HG02870 (cell line): Measurements from ENCODE around the gene ATP6V0E2.

Experiments used
- ATAC-seq: cut with Tn5 transposase; IDR thresholded peaks from one replicate; pipeline ENCODE4 v1.9.1; 2021; ENCODE audit warnings: mild to moderate bottlenecking, moderate library complexity; ENCODE audit not compliant: unreplicated experiment

Gene ATP6V0E2

GRCh38 chr7:149838224-149838991 lies 35.4 kb upstream of the ATP6V0E2 start, which contains the start of gene ZNF862:
Gene ZNF862, plus strand, starts transcription at chr7:149838375. Its CDS starts 237 bp downstream, at chr7:149838612.
- ATAC-seq: peak; percentile 99

GRCh38 chr7:149838992-149839408 lies 34.8 kb upstream of the ATP6V0E2 start:
- no peak for ATAC-seq

- no peak for ATAC-seq
Observed at GRCh38 chr7:149839933-149840332, 33.8 kb upstream of the ATP6V0E2 start.

- ATAC-seq: no peak
Observed at GRCh38 chr7:149843566-149843965, 30.2 kb upstream of the ATP6V0E2 start.

GRCh38 chr7:149844445-149844844 lies 29.3 kb upstream of the ATP6V0E2 start:
- no peak for ATAC-seq

GRCh38 chr7:149845257-149845980 lies 28.4 kb upstream of the ATP6V0E2 start:
- ATAC-seq: no peak

GRCh38 chr7:149846021-149846420 lies 27.7 kb upstream of the ATP6V0E2 start:
- ATAC-seq: no peak

GRCh38 chr7:149846436-149847046 lies 27.2 kb upstream of the ATP6V0E2 start:
- ATAC-seq: peak; percentile 84

- no peak for ATAC-seq
Observed at GRCh38 chr7:149849174-149849573, 24.6 kb upstream of the ATP6V0E2 start.

- ATAC-seq: no peak
Observed at GRCh38 chr7:149850007-149850594, 23.7 kb upstream of the ATP6V0E2 start.

- no peak for ATAC-seq
Observed at GRCh38 chr7:149850716-149851115, 23.1 kb upstream of the ATP6V0E2 start.

GRCh38 chr7:149851449-149851848 lies 22.3 kb upstream of the ATP6V0E2 start:
- no peak for ATAC-seq

GRCh38 chr7:149853157-149853556 lies 20.6 kb upstream of the ATP6V0E2 start:
- no peak for ATAC-seq

- no peak for ATAC-seq
Observed at GRCh38 chr7:149854611-149855360, 19.0 kb upstream of the ATP6V0E2 start.

GRCh38 chr7:149855361-149856305 lies 18.1 kb upstream of the ATP6V0E2 start:
- ATAC-seq: no peak

GRCh38 chr7:149856583-149856982 lies 17.2 kb upstream of the ATP6V0E2 start:
- no peak for ATAC-seq

- no peak for ATAC-seq
Observed at GRCh38 chr7:149859369-149859768, 14.4 kb upstream of the ATP6V0E2 start.

- no peak for ATAC-seq
Observed at GRCh38 chr7:149859876-149860275, 13.9 kb upstream of the ATP6V0E2 start.
